GM18499 (cell line): Measurements from ENCODE around the gene GDPD5.

Experiments used
- ATAC-seq: cut with Tn5 transposase; IDR thresholded peaks from one replicate; pipeline ENCODE4 v1.9.1; 2021; ENCODE audit warnings: moderate number of reproducible peaks; ENCODE audit not compliant: insufficient read depth, unreplicated experiment

GDPD5 gene

GRCh38 chr11:75516886-75517285 lies 8.9 kb downstream of the GDPD5 start:
- ATAC-seq = no peak

GRCh38 chr11:75516140-75516539 lies 9.6 kb downstream of the GDPD5 start:
- ATAC-seq = no peak

GRCh38 chr11:75514596-75514995 lies 11.1 kb downstream of the GDPD5 start:
- no peak for ATAC-seq

- no peak for ATAC-seq
Observed at GRCh38 chr11:75513250-75513649, 12.5 kb downstream of the GDPD5 start.

- ATAC-seq = no peak
Observed at GRCh38 chr11:75510723-75511019, 15.1 kb downstream of the GDPD5 start.

GRCh38 chr11:75510004-75510722 lies 15.6 kb downstream of the GDPD5 start:
- no peak for ATAC-seq

GRCh38 chr11:75509020-75509720 lies 16.6 kb downstream of the GDPD5 start:
- ATAC-seq = no peak

GRCh38 chr11:75508051-75508561 lies 17.6 kb downstream of the GDPD5 start:
- no peak for ATAC-seq

- no peak for ATAC-seq
Observed at GRCh38 chr11:75507571-75507970, 18.2 kb downstream of the GDPD5 start.

- no peak for ATAC-seq
Observed at GRCh38 chr11:75506827-75507226, 18.9 kb downstream of the GDPD5 start.

- no peak for ATAC-seq
Observed at GRCh38 chr11:75505916-75506692, 19.6 kb downstream of the GDPD5 start.

GRCh38 chr11:75504501-75504900 lies 21.2 kb downstream of the GDPD5 start:
- ATAC-seq = no peak

- ATAC-seq = no peak
Observed at GRCh38 chr11:75503531-75504099, 22.1 kb downstream of the GDPD5 start.

GRCh38 chr11:75502138-75502537 lies 23.6 kb downstream of the GDPD5 start:
- no peak for ATAC-seq

- ATAC-seq = no peak
Observed at GRCh38 chr11:75500742-75501141, 25.0 kb downstream of the GDPD5 start.

GRCh38 chr11:75499423-75500190 lies 26.1 kb downstream of the GDPD5 start:
- ATAC-seq = no peak

GRCh38 chr11:75498556-75499255 lies 27.0 kb downstream of the GDPD5 start:
- ATAC-seq = no peak

GRCh38 chr11:75497788-75498409 lies 27.8 kb downstream of the GDPD5 start:
- no peak for ATAC-seq

- no peak for ATAC-seq
Observed at GRCh38 chr11:75496305-75496752, 29.4 kb downstream of the GDPD5 start.
